Hepatocyte (in vitro differentiated cells): ENCODE measurements around the gene WDR48. TPM values are rescaled to one million over a fixed set of nuclear protein-coding genes. Genes with fewer than 3 reads are reported as not detected.

Source experiments
- DNase-seq: peaks from one replicate; pipeline ENCODE4 v3.0.0-alpha.2; 2016; ENCODE audit warnings: low spot score
- H2AFZ ChIP-seq: fragments of 200-600 bp; sonication (generic); 2 replicates; pipeline ENCODE4 v1.6.0; 2016; ENCODE audit warnings: antibody characterized with exemption, mild to moderate bottlenecking
- H3K27ac ChIP-seq: fragments of 200-600 bp; sonication (generic); 2 replicates; pipeline ENCODE4 v1.5.1; 2016; ENCODE audit warnings: mild to moderate bottlenecking
- H3K27me3 ChIP-seq: fragments of 200-600 bp; sonication (generic); 2 replicates; pipeline ENCODE4 v1.6.1; 2016
- H3K36me3 ChIP-seq: fragments of 200-600 bp; sonication (generic); replicated peaks from 2 replicates; pipeline ENCODE4 v1.5.1; 2016; ENCODE audit warnings: low read depth; ENCODE audit not compliant: insufficient read depth
- H3K4me1 ChIP-seq: fragments of 200-600 bp; sonication (generic); 2 replicates; pipeline ENCODE4 v1.5.1; 2016; ENCODE audit warnings: mild to moderate bottlenecking, moderate library complexity; ENCODE audit not compliant: insufficient read depth
- H3K4me2 ChIP-seq: fragments of 200-600 bp; sonication (generic); 2 replicates; pipeline ENCODE4 v1.6.0; 2016
- H3K4me3 ChIP-seq: fragments of 200-600 bp; sonication (generic); 2 replicates; pipeline ENCODE4 v1.5.1; 2016; ENCODE audit warnings: mild to moderate bottlenecking
- H3K79me2 ChIP-seq: fragments of 200-600 bp; sonication (generic); 2 replicates; pipeline ENCODE4 v1.6.0; 2017; ENCODE audit warnings: mild to moderate bottlenecking
- H3K9me2 ChIP-seq: fragments of 200-600 bp; sonication (generic); replicated peaks from 2 replicates; pipeline ENCODE4 v1.6.0; 2017; ENCODE audit warnings: mild to moderate bottlenecking; ENCODE audit not compliant: insufficient read depth
- H3K9me3 ChIP-seq: fragments of 200-600 bp; sonication (generic); 2 replicates; pipeline ENCODE4 v1.5.1; 2016; ENCODE audit warnings: low read depth, mild to moderate bottlenecking
- H4K20me1 ChIP-seq: fragments of 200-600 bp; sonication (generic); 2 replicates; pipeline ENCODE4 v1.6.0; 2016; ENCODE audit warnings: mild to moderate bottlenecking; ENCODE audit not compliant: insufficient read depth, poor library complexity, severe bottlenecking
- EZH2 ChIP-seq: fragments of 200-600 bp; sonication (generic); IDR thresholded peaks from 2 replicates; pipeline ENCODE4 v1.6.1; 2016; ENCODE audit warnings: antibody characterized with exemption, mild to moderate bottlenecking, borderline replicate concordance
- EZH2phosphoT487 ChIP-seq: fragments of 200-600 bp; sonication (generic); IDR thresholded peaks from one replicate; pipeline ENCODE4 v1.6.1; 2018; ENCODE audit warnings: antibody characterized with exemption, mild to moderate bottlenecking, low read depth, moderate library complexity; ENCODE audit not compliant: unreplicated experiment, severe bottlenecking
- WGBS: methylation state at CpG from one replicate; pipeline ENCODE4 v1.1.6; 2016; ENCODE audit warnings: low lambda C conversion rate; ENCODE audit errors: missing lambda C conversion rate; 5-methylcytosine and 5-hydroxymethylcytosine counted together
- polyA plus RNA-seq: library from polyadenylated mRNA; unstranded; fragments of >200 nt; fragmentation: Nextera tagmentation; extraction: Ambion mirVana; gene quantifications from 2 replicates; pipeline ENCODE4 v1.2.1, GENCODE V29; 2016
- total RNA-seq: library from RNA; depleted of rRNA; stranded (reverse); fragments of >200 nt; gene quantifications from 2 replicates; pipeline ENCODE4 v1.2.3, GENCODE V29; 2014
- TF ChIP-seq, protein P1 (sequence below): fragments of 200-600 bp; sonication (generic); IDR thresholded peaks from 2 replicates; pipeline ENCODE4 v1.5.1; 2016; ENCODE audit warnings: antibody characterized with exemption, mild to moderate bottlenecking; ENCODE audit not compliant: poor library complexity

The WDR48 gene
- total and polyA plus RNA-seq, 2 experiments from 2014 or later: 25.0 to 34.7 TPM

DNA sequence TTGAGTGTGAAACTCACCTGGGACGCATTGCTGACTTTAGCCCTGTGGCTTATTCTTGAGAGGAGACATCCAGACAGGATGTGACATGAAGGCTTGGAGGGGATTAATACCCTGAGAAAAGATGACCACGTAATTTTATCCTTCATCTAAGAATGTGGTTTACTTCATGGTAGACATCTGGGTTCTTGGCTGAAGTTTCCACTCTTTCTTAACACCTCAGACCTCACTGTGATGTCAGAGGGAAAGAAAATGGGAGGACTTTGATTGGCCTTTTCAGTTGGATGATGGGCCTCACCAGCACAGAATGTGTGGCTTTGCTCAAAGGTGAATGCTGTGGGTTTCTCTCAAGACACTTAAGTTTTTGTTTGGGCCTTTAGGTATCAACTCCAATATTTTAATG, 39.1 kb downstream of the WDR48 start:
- Histone ChIP-seq H3K27ac (no peak overlapping the region), H2AFZ (no peak overlapping the region), H3K9me2 (no peaks in the 10 kb centered on the region), H4K20me1 (no peaks in the 10 kb centered on the region), H3K79me2 (no peaks in the 10 kb centered on the region), H3K4me2 (no peak overlapping the region), H3K4me1 (no peaks in the 10 kb centered on the region), H3K9me3 (no peaks in the 10 kb centered on the region), H3K4me3 (no peak overlapping the region), H3K27me3 (no peaks in the 10 kb centered on the region), H3K36me3 (no peaks in the 10 kb centered on the region)
- 96% methylated on average over 2 of the region's 2 CpGs for WGBS
- TF ChIP-seq, protein P1, sequence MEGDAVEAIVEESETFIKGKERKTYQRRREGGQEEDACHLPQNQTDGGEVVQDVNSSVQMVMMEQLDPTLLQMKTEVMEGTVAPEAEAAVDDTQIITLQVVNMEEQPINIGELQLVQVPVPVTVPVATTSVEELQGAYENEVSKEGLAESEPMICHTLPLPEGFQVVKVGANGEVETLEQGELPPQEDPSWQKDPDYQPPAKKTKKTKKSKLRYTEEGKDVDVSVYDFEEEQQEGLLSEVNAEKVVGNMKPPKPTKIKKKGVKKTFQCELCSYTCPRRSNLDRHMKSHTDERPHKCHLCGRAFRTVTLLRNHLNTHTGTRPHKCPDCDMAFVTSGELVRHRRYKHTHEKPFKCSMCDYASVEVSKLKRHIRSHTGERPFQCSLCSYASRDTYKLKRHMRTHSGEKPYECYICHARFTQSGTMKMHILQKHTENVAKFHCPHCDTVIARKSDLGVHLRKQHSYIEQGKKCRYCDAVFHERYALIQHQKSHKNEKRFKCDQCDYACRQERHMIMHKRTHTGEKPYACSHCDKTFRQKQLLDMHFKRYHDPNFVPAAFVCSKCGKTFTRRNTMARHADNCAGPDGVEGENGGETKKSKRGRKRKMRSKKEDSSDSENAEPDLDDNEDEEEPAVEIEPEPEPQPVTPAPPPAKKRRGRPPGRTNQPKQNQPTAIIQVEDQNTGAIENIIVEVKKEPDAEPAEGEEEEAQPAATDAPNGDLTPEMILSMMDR: no peak
- TF ChIP-seq EZH2phosphoT487: no peak
- TF ChIP-seq EZH2: no peak
- DNase-seq: no peak

- Histone ChIP-seq H3K79me2 (no peaks in the 10 kb centered on the region), H3K27me3 (no peaks in the 10 kb centered on the region), H3K4me2 (no peak overlapping the region), H3K4me3 (no peak overlapping the region), H2AFZ (no peak overlapping the region), H3K36me3 (no peaks in the 10 kb centered on the region), H3K4me1 (no peaks in the 10 kb centered on the region), H4K20me1 (no peaks in the 10 kb centered on the region), H3K27ac (no peak overlapping the region), H3K9me3 (no peaks in the 10 kb centered on the region), H3K9me2 (no peaks in the 10 kb centered on the region)
- DNase-seq: no peak
- 85% methylated on average over 7 of the region's 7 CpGs for WGBS
- TF ChIP-seq EZH2phosphoT487 (no peak), EZH2 (no peak)
- TF ChIP-seq, protein P1: no peak
These were observed 43.2 kb downstream of the WDR48 start for GRCh38 chr3:39094851-39095677.

DNA sequence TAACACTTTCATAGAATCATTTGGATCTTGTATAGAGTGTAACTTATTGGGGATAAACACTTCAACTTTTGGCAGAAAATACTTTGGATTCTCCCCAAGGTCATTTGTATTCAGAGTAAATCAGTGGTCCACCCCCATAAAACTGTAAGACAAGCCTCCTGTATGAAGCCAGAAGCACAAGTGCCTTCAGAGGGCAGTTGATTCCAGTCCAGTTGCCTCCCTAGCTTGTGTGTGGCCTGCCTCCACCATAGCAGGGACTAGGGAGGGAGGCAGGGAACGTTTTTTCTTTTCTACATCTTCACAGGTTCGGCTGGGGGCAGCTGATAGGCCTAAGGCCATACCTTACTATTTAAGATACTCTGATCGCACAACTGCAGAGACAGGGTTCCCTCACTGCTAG, 44.0 kb downstream of the WDR48 start:
- Histone ChIP-seq H3K36me3 (no peaks in the 10 kb centered on the region), H3K4me1 (no peaks in the 10 kb centered on the region), H3K79me2 (peaks cover 1% of the 10 kb centered on the region), H3K27me3 (no peaks in the 10 kb centered on the region), H3K27ac (no peak overlapping the region), H2AFZ (no peak overlapping the region), H3K4me2 (no peak overlapping the region), H3K9me2 (no peaks in the 10 kb centered on the region), H3K4me3 (no peak overlapping the region), H3K9me3 (no peaks in the 10 kb centered on the region), H4K20me1 (no peaks in the 10 kb centered on the region)
- no peak for DNase-seq
- WGBS: 91% methylated on average over 3 of the region's 3 CpGs
- TF ChIP-seq EZH2phosphoT487: no peak
- TF ChIP-seq EZH2: no peak
- TF ChIP-seq, protein P1: no peak

DNA sequence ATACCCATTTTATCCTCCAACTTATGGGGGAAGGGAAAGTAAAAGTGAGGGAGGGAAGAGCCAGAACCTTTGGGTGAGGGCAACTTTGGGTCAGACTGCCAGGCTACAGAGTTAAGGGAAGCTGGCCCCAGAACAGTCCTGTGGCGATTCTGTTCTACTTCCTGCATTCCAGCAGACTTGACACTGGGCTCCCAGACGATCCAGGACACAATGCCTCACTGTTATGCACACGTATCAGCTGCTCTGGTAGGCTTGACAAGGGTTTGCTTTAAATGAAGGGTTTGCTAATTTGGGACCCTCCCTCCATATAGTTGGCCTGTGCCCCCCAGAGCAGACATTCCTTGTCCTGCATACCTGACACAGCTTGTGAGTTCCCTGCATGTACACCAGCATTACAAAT, 45.0 kb downstream of the WDR48 start:
- Histone ChIP-seq H3K4me1 (no peaks in the 10 kb centered on the region), H3K27ac (peak overlapping the region; percentile 23), H3K79me2 (peaks cover 9% of the 10 kb centered on the region)

More for the DNA sequence above, 45.0 kb downstream of the WDR48 start:
- Histone ChIP-seq H4K20me1 (peaks cover 6% of the 10 kb centered on the region), H3K36me3 (no peaks in the 10 kb centered on the region), H3K9me3 (no peaks in the 10 kb centered on the region), H3K9me2 (no peaks in the 10 kb centered on the region), H2AFZ (no peak overlapping the region), H3K27me3 (no peaks in the 10 kb centered on the region), H3K4me3 (no peak overlapping the region), H3K4me2 (no peak overlapping the region)
- 39% methylated on average over 3 of the region's 3 CpGs for WGBS
- TF ChIP-seq EZH2phosphoT487: no peak
- TF ChIP-seq, protein P1: no peak
- no peak for TF ChIP-seq EZH2
- DNase-seq: no peak
